Measurements from ENCODE around the gene C1orf21. TPM values are rescaled to one million over a fixed set of nuclear protein-coding genes. Genes with fewer than 3 reads are reported as not detected.

Gene C1orf21
- total RNA-seq, 4 donors from 2014 or later, result 13.1 to 30.6 (median 22.1) TPM

DNA sequence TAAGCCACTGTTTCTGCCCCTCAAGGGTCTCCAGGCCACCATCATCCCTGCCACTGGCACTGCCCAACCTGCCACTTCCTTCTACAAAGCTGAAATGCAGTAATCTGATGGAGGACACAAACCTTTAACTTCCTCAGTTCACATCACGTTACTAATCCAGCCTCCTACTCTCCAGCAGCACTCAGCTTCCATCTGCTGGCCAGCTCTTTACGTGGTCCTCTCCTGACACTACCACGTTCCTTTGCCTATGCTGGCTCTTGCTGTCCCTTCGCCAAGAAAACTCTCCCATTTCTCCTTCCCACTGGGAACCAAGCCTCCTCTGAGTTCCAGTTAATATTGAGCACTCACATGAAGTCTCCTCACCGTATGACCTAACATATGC lies 243.8 kb downstream of the C1orf21 start:
- Histone ChIP-seq H3K4me3 (replicated peaks in 1 of 3) (no peak overlapping the region), H3K27ac (peak overlapping the region; percentile 87 to 93 (median 90)), H3K36me3 (no peaks in the 10 kb centered on the region), H3K9me3 (no peaks in the 10 kb centered on the region), H3K27me3 (no peaks in the 10 kb centered on the region), H3K4me1 (peaks cover 25 to 60% of the 10 kb centered on the region in 2 donors)
- DNase-seq, result no peak
- WGBS, 2 donors, result 79 to 83% methylated on average over 5 of the region's 5 CpGs
- TF ChIP-seq POLR2A (IDR thresholded peaks at IDR 0.05), result no peak
- no peak for TF ChIP-seq CTCF (IDR thresholded peaks at IDR 0.05)
- intact Hi-C loops (cut with DNase I), result no loop called here

DNA sequence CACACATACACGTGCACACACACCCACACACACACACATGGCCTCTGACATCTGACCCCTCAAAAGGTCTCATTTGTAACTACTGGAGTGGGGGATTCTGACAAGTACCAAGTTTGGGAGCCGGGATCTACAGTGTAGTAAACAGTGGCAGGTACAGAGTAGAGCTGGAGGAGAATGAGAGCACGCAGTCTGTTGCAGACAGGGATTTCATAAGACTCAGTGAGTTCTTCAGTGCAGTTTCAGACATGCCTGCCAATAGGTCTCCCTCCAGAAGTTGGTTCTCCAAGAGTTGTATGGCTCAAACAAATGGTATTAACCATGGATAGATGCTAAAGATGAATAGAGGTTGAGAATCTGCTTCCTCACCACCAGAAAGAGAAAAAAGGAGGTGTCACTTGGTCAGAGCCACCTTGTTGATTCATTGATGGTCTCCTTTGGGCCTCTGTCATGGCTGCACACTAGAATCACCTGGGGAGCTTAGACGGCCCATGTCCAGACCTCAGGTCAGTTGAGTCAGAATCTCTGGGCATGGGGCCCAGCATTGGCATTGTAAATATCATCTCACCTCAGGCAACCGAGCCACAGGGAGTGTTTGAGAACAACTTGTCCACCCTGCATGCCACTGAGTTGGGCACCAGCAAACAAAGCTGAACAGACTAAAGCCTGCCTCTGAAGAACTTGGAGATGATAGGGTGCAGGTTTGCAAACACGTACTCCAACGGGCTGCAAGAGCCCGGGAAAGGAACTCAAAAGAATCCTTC lies 245.8 kb downstream of the C1orf21 start:
- Histone ChIP-seq H3K9me3 (no peaks in the 10 kb centered on the region), H3K27me3 (no peaks in the 10 kb centered on the region), H3K27ac (peak overlapping the region in 2 of 3 donors; percentile 56 to 67), H3K4me1 (peaks cover 22 to 48% of the 10 kb centered on the region in 2 donors), H3K4me3 (replicated peaks in 1 of 3) (no peak overlapping the region), H3K36me3 (no peaks in the 10 kb centered on the region)
- DNase-seq, result peak; percentile 45 to 69
- 62 to 63% methylated on average over 8 of the region's 8 CpGs for WGBS, 2 donors
- TF ChIP-seq CTCF (IDR thresholded peaks at IDR 0.05), result no peak
- no peak for TF ChIP-seq POLR2A (IDR thresholded peaks at IDR 0.05)
- intact Hi-C loops (cut with DNase I), result no loop called here

- WGBS, 2 donors, result 52% methylated on average over 4 of the region's 4 CpGs
- H3K9me3 ChIP-seq, result no peaks in the 10 kb centered on the region
- TF ChIP-seq POLR2A (IDR thresholded peaks at IDR 0.05) (no peak), CTCF (IDR thresholded peaks at IDR 0.05) (no peak)
- peak; percentile 72 to 79 for DNase-seq
- H3K36me3 ChIP-seq, result no peaks in the 10 kb centered on the region
- H3K27me3 ChIP-seq, result no peaks in the 10 kb centered on the region
- intact Hi-C loops (cut with DNase I), result no loop called here
- H3K4me1 ChIP-seq, result peaks cover 22 to 48% of the 10 kb centered on the region in 2 donors
- peak overlapping the region in 2 of 3 donors; percentile 56 to 67 for H3K27ac ChIP-seq
- H3K4me3 ChIP-seq (replicated peaks in 1 of 3), result no peak overlapping the region
Measured at GRCh38 chr1:184633785-184634184, 247.0 kb downstream of the C1orf21 start.

GRCh38 chr1:184634296-184634695 lies 247.5 kb downstream of the C1orf21 start:
- H3K27ac ChIP-seq, result peak overlapping the region in 2 of 3 donors; percentile 56 to 67
- no peaks in the 10 kb centered on the region for H3K9me3 ChIP-seq
- no peak for DNase-seq
- H3K4me1 ChIP-seq, result peaks cover 22 to 44% of the 10 kb centered on the region in 2 donors
- intact Hi-C loops (cut with DNase I), result no loop called here
- no peaks in the 10 kb centered on the region for H3K36me3 ChIP-seq
- TF ChIP-seq POLR2A (IDR thresholded peaks at IDR 0.05) (no peak), CTCF (IDR thresholded peaks at IDR 0.05) (no peak)
- WGBS, 2 donors, result 94 to 96% methylated on average over 1 of the region's 1 CpG
- no peak overlapping the region for H3K4me3 ChIP-seq (replicated peaks in 1 of 3)
- H3K27me3 ChIP-seq, result no peaks in the 10 kb centered on the region

GRCh38 chr1:184635347-184635979 lies 248.6 kb downstream of the C1orf21 start:
- DNase-seq, result no peak
- intact Hi-C loops (cut with DNase I), result no loop called here

More at GRCh38 chr1:184635347-184635979, 248.6 kb downstream of the C1orf21 start:
- H3K9me3 ChIP-seq, result no peaks in the 10 kb centered on the region
- no peaks in the 10 kb centered on the region for H3K27me3 ChIP-seq
- TF ChIP-seq CTCF (IDR thresholded peaks at IDR 0.05), result no peak
- TF ChIP-seq POLR2A (IDR thresholded peaks at IDR 0.05), result no peak
- H3K4me1 ChIP-seq, result peaks cover 15 to 33% of the 10 kb centered on the region in 2 donors
- H3K27ac ChIP-seq, result no peak overlapping the region
- H3K4me3 ChIP-seq (replicated peaks in 1 of 3), result no peak overlapping the region
- H3K36me3 ChIP-seq, result no peaks in the 10 kb centered on the region
- 87 to 93% methylated on average over 6 of the region's 6 CpGs for WGBS, 2 donors

Data from thyroid gland (tissue), 4 donors.